Keratinocyte (primary cell): ENCODE measurements around the gene CHD9.

Experiments
- CTCF ChIP-seq, 3 experiments: IDR thresholded peaks in 1 of 3; conservative IDR thresholded peaks in 1 of 3; optimal IDR thresholded peaks in 1 of 3; 2 replicates in 2 of 3; 3 replicates in 1 of 3; pipeline versions ENCODE3 to v1.5.1; 2011; ENCODE audit warnings: low read length in 3 of 3, mild to moderate bottlenecking in 3 of 3, moderate library complexity in 2 of 3, control low read depth in 1 of 3, inconsistent platforms in 1 of 3; ENCODE audit not compliant: insufficient read depth in 2 of 3; ENCODE audit errors: extremely low read depth in 1 of 3
- EZH2 ChIP-seq: IDR thresholded peaks from one replicate; pipeline ENCODE4 v1.6.1; 2012; ENCODE audit warnings: inconsistent platforms, mild to moderate bottlenecking, low read length, moderate library complexity

GRCh38 chr16:53080345-53081031 lies 25.7 kb downstream of the CHD9 start:
- TF ChIP-seq EZH2 (no peak), CTCF (optimal IDR thresholded peaks at IDR 0.05 in 1 of 3, IDR thresholded peaks at IDR 0.05 in 1 of 3, conservative IDR thresholded peaks at IDR 0.05 in 1 of 3; ENCODE audit: extremely low read depth in 1 of 3, insufficient read depth in 2 of 3, low read length in 3 of 3) (no peak)
